Measurements from ENCODE around the gene KIAA0319L.
A peak's percentile ranks its signal among the peaks of the same experiment; 100 is the strongest.

The KIAA0319L gene

GRCh38 chr1:35536556-35537162 lies 20.5 kb downstream of the KIAA0319L start:
- DNase-seq (ENCODE audit: low read depth) = no peak

DNA sequence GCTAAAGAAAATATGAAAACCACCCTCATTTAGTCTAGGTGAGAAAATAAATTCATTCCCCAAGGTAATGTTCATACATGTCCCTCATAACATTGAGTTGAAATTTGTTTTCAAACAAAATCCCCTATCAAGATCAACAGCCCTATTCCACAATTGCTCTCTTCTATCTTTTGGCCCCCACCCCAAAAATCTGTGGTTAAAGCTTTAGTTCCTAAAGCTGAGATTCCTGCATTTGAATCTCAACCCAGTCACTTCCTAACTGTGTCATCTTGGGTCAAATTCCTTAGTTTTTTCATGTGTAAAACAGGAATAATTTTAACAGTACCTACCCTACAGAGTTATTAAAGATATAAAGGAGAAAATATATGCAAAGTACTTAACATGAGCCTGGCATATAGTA lies 22.0 kb downstream of the KIAA0319L start:
- no peak for DNase-seq (ENCODE audit: low read depth)

DNA sequence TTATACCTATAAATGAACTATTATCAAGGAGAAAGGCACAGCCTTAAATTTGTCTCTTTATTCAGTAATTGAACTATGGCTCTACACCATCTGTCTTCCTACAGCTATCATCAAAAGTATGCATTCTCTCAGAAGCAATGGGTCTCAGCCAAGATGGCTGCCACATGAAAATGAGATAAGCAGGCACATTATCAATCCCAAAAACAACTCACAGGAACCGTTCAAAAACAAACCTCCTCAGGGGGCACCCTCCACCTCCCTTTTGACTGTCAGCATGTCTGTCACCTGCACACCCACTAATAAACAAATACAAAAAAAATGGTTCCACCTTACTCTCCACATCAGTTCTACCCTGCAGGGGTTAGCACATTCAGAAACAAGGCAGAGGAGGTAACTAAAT lies 23.6 kb downstream of the KIAA0319L start:
- DNase-seq (ENCODE audit: low read depth) = no peak

DNA sequence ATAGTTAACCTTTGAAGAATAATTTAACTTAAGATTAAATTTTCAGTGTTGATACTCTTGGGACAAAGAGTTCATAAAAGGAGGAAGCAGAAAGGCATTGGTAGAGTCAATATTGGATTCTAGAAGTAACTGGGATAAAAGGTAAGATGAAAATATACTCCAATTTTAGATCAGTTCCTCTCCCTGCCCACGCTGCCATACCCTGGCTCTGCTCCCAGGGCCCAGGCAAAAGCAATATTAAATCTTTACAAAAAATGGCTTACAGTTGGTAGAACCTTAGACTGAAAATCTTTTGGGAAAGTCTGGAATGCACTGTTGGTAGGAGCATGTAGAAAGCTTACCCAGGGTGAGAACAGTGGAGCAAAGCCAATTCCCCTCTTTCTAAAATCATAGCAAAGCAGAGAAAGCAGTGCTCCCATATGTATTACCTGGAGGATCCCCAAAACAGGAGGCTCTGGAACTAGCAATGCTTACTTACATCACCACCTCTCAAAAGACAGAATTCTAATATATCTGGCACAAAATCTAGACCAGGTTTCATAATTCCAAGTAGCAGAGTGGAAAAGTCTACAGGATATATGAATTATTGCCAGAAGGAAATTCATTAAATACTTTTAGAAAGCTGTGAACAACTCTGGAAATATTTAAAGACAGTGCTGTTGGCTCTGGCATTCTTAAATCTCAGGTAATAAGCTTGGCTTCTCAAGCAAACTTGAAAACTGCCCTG lies 24.5 kb downstream of the KIAA0319L start:
- no peak for DNase-seq (ENCODE audit: low read depth)

DNA sequence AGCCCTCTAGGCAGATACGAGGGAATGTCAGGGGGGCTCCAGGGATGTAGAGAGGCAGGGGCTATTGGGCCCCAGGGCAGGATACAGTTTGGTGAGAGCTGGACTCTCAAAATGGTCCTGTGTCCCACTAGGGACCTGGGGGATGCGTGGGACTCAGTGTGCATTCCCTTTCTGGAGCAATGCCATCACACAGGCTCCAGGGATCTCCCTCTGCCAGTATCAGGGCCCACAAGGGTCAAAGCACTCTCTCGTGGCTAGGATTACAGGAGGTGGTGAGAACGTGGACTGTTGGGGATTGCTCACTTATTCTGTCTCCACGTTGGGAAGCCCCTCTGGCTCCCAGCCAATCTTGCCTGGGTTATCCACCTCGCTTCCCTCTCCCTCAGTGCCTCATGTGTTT lies 25.8 kb downstream of the KIAA0319L start:
- DNase-seq (ENCODE audit: low read depth) = no peak

DNA sequence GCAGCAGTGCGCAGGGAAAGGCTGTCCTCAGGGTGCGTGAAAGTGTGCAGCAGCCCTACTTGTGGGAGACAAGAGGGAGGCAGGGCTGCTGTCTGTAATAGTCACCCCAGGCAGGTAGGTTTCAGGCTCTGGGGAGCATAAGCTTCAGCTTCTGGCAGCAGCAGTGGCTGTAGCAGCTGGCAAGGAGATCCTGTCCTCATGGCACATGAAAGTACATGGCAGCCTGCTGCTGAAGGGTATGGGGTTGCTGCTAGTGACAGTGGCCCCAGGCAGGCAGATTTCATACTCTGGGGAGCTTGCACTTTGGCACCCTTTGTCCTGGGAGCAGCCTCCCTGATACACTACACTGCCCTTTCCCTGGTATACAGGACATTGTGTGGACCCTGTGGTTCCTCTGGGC lies 26.3 kb downstream of the KIAA0319L start:
- DNase-seq (ENCODE audit: low read depth) = no peak

- DNase-seq (ENCODE audit: low read depth) = no peak
Observed at GRCh38 chr1:35530168-35530567, 27.0 kb downstream of the KIAA0319L start.

- no peak for DNase-seq (ENCODE audit: low read depth)
Observed at GRCh38 chr1:35524106-35524505, 33.1 kb downstream of the KIAA0319L start.

GRCh38 chr1:35519432-35519831 lies 37.8 kb downstream of the KIAA0319L start:
- no peak for DNase-seq (ENCODE audit: low read depth)

DNA sequence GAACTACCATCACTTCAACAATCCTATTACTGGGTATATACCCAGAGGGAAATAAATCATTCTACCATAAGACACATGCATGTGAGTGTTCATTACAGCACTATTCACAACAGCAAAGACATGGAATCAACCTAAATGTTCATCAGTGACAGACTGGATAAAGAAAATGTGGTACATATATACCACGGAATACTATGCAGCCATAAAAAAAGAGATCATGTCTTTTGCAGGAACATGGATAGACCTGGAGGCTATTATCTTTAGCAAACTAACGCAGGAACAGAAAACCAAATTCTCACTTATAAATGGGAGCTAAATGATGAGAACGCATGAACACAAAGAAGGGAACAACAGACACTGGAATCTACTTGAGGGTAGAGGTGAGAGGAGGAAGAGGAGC lies 39.0 kb downstream of the KIAA0319L start:
- no peak for DNase-seq (ENCODE audit: low read depth)

DNA sequence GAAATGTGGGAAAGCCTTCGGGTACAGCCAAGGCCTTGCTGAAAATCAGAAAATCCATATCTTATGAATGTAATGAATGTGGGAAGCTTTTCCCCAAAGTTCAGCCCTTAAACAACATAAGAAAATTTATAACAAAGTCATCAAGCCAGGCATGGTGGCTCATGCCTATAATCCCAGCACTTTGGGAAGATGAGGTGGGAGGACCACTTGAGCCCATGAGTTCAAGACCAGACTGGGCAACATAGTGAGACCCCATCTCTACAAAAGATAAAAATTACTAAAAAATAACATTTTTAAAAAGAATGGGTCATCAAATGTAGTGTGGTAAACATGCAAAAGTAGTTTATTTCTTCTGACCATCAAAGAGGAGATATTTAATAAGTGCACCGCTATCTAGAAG lies 45.9 kb downstream of the KIAA0319L start:
- no peak for DNase-seq (ENCODE audit: low read depth)

GRCh38 chr1:35509558-35509957 lies 47.6 kb downstream of the KIAA0319L start:
- no peak for DNase-seq (ENCODE audit: low read depth)

DNA sequence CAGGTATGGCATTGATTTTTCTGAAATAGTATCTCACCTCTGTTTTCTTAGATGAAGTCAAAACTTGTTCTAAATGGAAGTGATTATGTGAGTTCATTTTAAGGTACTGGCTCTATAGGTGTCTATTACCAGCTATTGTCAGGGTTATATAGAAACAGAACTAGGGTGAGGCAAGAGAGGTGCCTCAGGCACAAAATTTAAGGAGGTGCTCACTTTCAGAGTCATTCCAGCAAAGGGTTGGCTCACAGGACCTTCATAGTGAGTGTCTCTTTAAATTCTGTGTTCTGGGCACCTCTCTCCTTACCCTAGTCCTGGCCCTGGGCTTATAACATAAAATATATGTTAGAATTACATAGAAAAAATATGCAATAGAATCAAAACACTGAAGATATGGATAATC lies 49.3 kb downstream of the KIAA0319L start:
- no peak for DNase-seq (ENCODE audit: low read depth)

DNA sequence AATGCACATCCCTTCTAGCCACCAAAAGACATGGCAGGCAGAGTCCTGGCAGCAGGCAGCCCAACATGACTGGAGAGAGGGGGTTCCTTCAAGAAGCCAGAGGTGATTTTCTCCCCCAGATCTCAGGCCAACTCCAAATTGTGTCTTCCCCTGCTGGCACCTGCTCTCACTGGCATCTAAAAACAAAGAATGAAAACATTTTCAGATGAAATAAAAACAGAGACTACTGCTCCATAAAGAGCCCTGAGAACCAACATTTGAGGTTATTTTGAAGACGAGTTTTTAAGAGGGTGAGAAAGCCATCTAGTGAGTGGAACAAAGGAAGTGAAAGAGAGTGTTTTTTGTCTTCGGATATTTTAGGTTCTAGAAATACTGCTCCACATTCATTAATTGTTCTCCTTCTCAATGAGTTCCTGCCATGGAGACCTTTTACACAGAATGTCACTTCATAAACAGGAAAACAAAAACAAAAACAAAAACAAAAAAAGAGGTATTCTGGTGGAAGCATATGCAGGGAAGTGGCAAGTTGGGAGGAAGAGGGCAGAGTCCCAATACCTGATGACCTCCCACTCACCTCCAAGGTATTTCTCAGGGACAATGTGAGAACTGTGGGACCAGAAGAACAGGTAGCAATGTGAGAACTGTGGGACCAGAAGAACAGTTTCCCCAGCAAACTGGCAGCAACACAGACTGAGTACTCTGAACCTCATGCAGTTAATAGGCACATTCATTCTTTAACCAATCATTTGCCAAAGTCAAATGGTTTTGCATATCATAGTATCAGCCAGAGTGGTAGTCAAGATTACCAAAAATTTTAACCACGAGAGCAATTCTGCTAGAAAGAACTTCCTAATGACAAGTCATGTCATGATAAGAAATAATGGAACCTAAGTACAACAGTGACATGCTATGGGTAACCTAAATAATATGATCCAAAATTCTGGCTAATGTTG lies 50.0 kb downstream of the KIAA0319L start:
- DNase-seq (ENCODE audit: low read depth) = no peak

- peak; percentile 71 for DNase-seq (ENCODE audit: low read depth)
Observed at GRCh38 chr1:35505911-35506798, 51.0 kb downstream of the KIAA0319L start.

DNA sequence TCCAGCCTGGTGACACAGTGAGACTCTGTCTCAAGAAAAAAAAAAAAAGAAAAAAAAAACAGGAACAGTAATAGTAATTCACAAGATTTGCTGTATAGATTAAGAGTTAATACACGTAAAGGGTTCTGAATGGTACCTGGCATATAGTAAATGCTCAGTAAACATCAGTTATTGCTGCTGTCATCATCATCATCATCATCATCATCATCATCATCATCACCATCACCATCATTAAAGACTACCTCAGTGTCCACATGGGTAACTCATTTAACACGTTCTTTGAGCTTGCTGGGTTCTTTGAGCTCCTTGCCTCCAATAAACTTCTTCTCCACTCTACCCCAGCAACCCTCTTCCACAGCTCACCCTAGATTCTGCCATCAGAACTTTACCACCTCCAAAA lies 55.0 kb downstream of the KIAA0319L start:
- no peak for DNase-seq (ENCODE audit: low read depth)

DNA sequence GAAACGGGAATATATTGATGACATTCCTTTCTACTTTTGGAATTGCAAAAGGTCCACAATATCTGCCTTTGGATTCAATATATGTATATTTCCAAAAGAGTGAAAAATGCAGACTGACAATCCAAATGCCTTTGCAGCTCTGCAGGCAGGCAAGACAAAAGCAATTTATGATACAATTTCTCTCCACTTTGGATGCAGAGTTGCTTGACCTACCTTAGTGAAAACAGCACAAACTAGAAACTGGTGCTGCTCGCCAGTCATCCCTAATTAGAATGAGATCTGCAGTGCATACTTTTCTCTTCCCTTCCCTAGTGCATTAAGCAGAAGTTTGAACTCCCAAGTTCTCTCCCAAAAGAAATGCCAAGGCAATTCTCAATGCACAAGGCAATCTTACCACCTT lies 56.8 kb downstream of the KIAA0319L start:
- no peak for DNase-seq (ENCODE audit: low read depth)

- DNase-seq (ENCODE audit: low read depth) = no peak
Observed at GRCh38 chr1:35499652-35500176, 57.5 kb downstream of the KIAA0319L start.

DNA sequence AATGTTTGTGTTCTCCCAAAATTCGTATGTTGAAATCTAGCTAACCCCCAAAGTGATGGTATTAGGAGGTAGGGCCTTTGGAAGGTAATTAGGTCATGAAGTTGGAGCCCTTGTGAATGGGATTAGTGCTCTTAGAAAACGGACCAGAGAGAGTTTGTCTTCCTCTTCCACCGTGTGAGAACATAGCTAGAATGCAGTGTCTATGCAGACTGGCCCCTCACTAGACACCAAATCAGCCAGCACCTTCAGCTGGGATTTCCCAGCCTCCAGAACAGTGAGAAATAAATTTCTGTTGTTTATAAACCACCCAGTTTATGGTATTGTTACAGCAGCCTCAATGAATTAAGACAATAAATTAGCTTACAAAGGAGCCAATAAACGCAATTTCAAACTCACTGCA lies 58.0 kb downstream of the KIAA0319L start:
- DNase-seq (ENCODE audit: low read depth) = no peak

DNA sequence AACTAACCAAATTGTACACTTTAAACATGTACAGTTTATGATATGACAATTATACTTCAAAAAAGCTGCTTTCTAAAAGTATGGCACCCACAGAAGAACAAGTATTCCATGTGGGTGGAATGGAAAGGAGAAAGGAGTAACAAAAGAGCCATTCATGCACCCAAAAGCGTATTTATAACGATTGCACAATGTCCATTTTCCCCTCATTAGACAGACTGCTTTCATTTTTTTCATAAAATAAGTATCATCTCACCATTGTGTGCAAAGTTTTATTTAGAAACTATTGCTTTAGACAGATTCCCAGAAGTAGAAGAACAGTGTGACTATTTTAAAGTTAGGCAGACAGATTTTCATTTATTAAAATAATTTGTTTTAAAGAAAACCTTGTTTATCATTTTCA lies 59.6 kb downstream of the KIAA0319L start:
- DNase-seq (ENCODE audit: low read depth) = no peak

DNA sequence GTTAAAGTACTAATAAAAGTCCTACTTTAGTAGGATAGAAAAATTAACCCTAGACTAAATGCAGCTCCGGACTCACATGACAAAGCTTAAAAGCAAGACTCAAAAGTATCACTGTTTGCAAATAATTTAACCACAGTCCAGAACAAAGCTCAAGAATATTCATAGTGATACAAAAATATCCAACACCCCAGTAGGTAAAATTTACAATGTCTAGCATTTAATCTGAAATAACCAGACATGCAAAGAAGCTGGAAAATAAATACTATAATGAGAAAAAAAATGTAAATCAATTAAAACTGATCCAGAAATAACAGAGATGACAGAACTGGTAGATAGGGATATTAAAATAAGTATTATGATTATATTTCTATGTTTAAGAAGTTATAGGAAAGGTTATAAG lies 67.0 kb downstream of the KIAA0319L start:
- no peak for DNase-seq (ENCODE audit: low read depth)

DNA sequence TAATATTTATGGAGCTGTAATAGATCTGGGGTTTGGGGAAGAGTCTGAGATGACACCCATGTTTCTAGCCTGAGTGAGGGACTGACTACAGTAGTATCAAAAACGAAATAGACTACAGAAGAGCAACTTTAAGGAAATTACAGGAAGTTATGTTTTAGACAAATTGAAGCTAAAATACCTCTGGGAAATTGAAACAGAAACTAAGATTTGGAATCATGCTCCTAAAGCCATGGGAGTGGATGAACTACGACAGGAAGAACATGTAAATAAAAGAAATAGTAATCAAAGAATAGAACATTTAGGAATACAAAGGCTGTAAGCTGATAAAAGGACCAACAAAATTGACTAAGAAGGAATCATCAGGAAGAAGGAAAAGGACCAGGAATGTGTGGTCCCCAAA lies 68.9 kb downstream of the KIAA0319L start:
- no peak for DNase-seq (ENCODE audit: low read depth)
